Stimulated activated CD8-positive, alpha-beta memory T cell treated with anti-CD3 and anti-CD28 coated beads, Interleukin-4, amount 100 ng/mL, for 48 hours (primary cell): Measurements from ENCODE around the gene HHATL.

Experiments
- DNase-seq: peaks from one replicate; pipeline ENCODE4 v3.0.0-alpha.2; 2020

HHATL gene, protein sequence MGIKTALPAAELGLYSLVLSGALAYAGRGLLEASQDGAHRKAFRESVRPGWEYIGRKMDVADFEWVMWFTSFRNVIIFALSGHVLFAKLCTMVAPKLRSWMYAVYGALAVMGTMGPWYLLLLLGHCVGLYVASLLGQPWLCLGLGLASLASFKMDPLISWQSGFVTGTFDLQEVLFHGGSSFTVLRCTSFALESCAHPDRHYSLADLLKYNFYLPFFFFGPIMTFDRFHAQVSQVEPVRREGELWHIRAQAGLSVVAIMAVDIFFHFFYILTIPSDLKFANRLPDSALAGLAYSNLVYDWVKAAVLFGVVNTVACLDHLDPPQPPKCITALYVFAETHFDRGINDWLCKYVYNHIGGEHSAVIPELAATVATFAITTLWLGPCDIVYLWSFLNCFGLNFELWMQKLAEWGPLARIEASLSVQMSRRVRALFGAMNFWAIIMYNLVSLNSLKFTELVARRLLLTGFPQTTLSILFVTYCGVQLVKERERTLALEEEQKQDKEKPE

DNA sequence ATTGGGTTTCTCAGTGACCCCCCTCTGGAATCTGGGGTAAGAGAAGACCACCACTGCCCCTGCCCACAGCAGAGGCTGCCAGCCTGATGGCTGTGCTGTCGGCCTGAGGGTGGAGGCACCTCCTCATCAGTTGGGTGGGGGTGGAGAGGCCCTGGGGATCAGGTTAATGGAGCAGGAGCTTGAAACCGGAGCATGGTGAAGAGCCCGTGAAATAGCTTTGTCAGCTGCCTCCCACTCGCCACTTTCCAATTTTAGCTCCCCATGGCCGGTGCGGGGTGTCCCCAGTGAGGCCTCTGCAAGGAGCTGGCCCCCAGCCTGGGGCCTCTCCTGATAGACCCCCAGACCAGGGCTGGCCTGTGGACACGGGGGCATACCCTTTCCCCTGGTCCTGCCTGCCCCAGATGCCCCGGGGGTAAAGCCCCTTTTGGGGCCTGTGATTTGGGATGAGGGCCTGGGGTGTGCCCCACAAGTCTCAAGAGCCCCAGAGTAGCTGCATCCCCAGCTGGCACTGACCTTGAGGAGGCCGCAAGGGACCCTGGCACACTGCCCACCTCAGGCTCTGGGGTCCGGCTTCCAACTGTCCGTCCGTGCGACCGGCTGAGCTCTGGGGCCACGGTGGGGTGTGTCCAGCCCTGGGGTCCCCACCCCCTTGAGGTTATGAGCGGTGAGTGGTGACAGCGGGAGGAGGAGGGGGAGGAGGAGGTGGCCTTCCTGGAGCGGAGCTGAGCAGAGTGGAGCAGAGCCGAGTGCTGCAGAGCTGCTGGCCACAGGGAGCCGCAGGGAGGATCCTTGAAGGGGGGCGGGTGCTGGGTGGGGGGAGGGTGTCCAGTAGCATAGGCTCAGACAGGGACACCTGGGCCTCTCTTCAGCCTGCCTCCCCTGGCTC is at the start of gene HHATL:
HHATL (minus strand) TSS at position 733 of the 886 bp plus-strand sequence. CDS start 1,972 bp downstream, outside the sequence.
- DNase-seq = peak; percentile 10

DNA sequence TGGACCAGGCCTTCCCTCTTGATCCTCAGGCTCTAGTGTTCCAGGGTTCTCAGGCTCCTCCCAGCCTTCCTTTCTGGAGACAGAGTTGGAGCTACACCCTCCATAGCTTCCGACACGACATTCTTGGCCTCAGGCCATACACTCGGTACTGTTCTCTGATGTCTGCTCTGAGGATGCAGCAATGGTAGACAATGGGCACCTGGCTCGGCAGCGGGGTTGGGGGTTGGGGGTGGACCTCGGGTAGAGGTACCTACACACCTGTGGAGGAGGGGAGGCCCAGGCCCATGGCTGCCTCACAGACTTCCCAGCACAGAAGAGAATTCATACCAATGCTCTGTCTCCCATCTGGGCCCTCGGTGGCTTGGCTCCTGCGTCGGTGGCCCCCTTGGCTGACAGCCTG is 49.0 kb upstream of the HHATL start:
- peak; percentile 16 for DNase-seq

DNA sequence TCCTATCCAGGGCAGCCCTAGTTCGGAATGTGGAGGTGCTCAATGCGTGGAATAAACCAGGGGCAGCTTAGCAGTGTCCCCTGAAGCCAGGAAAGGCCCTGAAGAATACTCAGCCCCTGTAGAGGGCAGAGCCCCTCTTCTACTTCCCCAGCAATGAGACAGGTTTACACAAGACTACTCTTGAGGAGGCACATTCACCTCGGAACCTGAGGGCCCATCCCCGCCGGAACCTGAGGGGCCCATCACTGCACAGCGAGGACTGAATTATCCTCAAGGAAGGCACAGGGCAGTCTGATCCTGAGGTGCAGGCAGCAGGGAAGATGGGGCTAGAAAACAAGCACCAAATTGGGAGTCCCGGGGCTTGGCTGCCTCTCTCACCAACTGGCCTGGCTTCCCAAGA is 48.2 kb upstream of the HHATL start:
- DNase-seq = peak; percentile 7

DNA sequence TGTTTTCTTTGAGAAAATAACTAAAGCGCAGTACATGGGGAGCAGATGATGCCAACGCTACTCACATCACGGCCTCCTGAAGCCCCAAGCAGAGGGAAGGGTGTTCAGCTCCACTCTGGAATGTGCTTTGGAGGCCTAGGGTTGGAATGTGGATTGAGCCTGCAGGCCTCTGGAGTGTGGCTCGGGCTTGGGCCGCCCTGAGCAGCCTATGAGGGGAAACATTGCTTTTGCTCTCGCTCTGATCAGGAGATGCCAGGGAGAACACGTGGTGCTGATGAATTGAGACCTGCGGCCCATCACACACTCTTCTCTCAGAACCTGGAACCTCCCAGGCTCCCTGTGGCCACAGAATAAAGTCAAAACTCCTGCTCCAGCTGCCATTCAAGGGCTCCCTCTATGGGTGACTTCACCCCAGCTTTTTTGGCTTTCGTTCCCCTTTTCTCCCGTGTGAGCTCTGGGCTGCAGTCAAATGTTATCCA is 47.2 kb upstream of the HHATL start:
- DNase-seq = peak; percentile 9

DNA sequence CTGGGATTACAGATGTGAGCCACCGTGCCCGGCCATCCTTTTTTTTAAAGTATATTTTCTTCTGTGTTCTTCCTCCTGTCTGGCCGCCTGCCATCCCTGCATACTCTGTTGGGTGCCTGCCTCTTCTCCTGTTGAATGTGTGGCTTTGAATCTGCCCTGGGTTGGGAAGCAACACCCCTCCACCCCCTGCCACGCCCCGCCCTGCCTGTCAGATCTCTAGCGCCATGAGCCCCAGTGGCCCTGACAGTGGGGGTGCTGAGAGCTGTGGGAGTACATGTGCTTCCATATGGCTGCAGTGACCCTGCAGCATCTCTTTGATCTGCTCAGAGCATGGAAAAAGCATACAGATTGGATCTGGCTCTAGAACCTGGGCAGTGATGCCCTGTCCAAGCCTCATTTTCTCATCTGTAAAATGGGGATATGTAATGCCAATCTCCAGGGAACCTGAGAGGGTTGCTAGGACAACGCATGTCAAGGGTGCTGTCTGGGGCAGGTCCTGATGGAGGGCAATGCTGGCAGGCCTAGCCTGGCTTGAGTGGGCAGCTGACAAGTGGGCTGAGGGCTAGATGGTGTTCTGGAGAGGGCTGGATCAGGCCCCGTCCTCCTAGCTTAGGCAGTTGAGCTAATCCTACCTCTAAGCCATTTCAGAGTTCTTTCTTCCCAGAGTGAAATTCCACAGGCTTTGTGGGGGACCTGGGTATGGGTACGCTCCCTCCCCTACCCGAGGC is 46.6 kb upstream of the HHATL start:
- peak; percentile 17 for DNase-seq

DNA sequence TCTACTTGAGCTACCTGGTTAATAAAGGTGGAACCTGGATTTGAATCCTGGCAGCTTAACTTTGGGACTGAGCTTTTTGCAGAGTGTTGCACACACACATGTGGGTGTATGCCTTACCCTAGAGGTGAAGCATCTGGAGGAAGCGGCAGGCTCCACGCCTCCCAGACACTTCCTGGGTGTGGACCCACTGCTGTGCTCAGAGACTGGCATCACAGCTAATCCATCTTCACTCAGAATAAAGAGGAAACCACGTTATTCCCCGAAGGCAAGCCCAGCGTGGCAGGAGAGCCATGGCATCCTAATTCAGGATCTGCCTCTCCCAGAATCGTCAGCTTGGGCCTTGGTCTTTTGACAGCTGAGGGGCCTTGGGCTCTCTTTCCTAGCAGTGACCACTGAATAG is 45.0 kb upstream of the HHATL start:
- peak; percentile 21 for DNase-seq

DNA sequence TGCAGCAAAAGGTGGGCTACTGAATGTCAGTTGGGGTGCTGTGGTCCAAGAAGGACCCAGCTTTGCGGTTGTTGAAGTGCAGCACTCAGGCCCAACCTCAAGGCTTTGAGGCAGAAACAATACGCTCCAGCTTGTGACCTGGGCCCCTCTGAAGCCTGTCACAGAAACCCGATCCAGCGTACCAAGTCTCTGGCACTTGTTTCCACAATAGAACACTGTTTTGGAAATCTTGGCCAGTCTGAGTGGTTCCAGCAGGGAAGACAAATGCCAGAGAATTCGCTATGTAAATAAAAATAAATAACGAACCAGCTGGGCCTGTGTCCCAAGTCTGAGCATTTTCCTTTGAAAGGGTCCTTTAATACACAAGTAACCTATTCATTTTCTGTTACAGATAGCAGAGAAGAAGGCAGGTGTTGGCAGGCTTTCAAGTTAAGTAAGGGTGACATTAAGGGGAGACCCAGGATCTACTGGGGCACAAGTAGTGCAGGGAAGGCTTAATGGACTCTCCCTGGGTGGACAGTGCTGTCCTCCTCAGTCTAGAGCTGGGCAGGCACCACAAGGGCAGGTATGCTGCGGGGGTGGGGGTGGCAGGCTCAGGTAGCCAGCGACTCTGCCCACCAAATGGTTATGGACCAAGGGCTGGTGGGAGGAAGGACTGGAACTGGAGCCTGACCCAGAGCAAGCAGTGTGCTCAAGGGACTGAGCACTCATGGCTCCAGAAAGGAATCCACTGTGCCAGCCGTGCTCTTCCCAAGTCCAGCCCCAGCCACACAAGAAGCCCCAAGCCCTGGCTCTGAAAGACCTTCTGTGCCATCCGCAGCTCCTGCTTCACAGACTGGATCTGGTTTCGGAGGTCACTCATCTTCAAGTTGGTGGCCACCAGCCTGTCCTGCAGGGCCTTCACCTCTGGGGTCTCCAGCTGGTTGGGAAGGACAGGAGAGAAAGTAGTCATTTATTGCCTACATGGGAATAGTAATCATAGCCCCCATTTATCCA is 44.2 kb upstream of the HHATL start:
- DNase-seq = peak; percentile 15

DNA sequence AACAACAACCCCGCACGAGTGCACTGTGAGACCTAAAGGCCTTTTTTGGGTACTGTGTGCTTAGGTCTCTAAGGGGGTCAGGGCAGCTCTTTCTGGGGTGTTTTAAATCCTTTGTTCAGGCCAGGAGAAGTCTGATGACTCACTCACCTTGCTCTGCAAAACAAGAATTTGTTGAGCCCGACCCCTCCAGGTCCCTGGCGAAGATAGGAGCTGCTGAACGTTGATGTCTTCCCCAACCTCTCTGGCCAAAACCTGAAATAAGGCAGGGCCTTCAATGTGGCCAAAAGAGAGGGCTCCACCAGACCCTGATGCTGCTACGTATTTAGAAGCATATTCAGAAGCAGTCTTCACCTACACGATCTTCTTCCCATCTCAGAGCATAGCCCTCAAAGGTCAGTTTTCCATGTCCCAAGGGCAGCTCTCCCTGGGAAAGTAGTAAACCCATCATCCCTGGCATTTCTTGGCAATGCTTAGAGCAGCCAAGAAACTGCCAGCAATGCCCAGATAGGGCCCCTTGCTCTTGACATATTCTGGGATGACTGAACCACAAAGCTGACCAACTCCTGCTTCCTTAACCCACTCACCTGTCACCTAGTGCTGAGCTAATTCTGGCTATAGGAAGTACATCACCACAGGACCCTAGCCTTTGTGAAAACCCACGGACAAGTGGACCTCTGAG is 43.3 kb upstream of the HHATL start:
- peak; percentile 14 for DNase-seq

DNA sequence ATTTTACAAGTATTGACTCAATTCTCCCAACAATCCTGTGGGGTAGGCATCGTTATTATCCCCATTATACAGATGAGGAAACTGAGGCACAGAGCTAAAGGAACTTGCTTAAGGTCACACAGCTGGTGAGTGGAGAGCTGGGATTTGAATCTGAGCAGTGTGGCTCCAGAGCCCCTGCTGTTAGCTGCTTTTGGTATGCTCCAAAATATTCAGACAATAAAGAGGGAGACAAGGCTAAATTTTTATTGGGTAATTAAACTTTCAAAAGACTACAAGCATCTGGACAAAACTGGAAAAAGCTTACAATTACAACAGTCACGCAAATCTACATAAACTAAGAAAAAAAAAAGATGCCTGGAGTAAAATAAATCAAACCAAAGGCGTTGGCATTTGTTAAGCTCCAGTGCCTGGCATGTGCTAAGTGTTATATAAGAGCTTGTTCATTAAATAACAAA is 42.7 kb upstream of the HHATL start:
- DNase-seq = no peak

DNA sequence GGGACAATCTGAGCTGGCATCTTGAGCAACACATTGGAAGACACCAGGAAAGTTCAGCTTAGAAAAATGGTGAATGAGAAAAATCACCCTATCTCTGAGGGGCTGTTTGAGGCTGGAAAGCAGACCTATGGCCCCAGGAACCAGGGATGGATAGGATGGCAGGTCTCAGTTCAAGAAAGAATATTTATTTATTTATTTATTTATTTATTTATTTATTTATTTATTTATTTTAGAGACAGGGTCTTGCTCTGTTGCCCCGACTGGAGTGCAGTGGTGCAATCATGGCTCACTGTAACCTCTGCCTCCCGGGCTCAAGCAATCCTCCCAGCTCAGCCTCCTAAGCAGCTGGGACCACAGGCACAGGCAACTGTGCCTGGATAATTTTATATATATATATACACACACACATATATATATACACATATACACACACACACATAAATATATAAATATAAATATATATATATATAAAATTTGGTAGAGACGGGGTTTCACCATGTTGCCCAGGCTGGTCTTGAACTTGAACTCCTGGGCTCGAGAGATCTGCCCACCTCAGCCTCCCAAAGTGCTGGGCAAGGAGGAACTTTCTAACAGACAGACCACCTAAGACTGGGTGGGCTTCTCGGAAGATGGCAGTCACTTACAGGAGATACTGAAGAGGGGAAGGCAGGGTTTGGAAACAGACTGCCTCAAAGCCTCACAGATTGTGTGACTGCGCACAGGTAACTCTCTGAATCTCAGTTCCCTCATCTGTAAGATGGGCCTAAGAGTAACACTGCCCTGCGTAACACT is 40.8 kb upstream of the HHATL start:
- peak; percentile 17 for DNase-seq

DNA sequence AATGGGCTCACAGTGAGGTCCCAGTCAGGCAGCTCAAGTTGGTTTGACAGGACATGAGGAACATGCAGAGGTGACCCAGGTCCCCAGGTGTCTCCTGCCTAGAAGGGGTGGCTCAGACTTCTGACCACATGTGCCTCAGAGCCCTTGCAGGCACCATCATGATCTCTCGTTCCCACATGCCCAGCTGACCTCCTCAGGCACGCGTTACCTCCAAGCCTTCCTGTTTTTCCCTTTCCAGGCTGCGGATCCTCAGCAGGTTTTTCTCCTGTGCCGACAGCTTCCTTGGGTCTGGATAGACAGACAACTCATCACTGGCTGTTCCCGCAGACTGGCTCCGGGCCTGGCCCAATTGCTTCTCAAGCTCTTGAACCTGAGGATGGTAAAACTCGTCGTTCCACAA is 40.1 kb upstream of the HHATL start:
- DNase-seq = peak; percentile 16

DNA sequence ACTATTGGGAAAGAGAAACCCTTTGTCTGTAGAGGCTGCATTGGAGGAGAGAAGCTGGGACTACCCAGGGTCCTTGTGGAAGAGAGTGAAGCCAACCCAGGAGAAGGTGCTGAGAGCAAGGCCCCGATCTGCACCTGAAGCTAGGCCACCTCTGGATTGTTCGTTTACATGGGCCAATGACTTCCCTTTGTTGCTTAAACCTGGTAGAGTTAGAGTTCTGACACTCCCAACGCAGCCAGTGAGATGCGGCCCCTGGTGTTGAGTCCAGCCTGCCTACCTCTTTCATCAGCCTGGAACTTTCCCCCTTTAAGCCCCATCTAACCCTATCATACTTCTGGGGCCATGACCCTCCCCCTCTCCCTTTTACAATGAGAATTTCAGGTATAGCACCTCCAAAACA is 39.7 kb upstream of the HHATL start:
- no peak for DNase-seq

DNA sequence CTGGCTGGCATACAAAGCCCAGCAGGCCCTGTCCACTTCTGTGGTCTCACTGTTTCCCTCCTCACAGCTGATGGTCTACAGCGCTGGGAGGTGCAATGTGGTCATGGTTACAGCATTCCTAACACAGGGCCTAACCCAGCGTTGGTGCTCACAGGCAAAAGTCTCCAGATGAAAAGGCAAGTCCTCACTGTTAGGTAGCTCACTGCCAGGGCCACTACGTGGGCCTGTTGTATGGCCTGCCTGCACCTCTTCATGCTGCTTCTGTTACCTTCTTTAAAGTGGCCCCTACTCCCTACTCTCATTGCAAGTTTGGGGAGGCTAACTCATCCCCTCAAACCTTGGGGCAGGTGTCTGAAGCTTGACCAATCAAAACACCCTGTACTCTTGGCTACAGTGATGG is 39.2 kb upstream of the HHATL start:
- peak; percentile 9 for DNase-seq

DNA sequence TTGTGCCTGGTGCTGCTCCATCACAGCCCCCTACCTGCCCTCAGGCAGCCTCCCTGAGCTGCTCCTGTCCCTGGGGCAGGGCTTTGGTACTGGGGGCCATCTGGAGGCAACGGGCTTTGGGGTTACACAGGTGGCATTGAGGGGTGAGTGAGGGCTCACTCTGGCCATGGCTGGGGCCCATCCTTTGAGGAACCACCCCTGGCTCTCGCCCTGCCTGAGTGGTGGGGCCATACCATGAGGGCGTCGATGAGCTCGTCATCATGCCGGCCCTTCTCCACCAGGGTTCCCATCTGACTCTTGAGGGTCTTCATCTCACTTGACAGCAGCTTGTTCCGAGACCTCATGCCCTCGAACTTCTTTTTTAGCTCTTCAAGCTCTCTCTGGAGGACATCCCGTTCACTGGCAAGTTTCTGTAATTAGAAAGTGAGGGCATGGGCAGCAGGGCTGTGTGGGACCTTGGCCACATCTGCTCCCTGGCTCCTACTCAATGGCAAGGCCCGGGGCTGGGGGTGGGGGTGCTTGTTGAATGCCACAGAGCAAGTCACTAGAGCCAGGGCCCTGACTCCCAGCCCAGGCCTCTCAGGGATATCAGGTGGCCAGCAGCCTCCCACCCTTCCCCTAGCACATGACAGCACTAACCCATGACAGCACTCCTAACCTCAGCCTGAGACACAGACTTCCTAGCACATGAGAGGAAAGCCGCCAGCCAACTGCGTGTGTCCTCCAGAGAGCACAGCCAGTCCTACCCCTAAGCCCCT is 37.0 kb upstream of the HHATL start:
- peak; percentile 8 for DNase-seq

DNA sequence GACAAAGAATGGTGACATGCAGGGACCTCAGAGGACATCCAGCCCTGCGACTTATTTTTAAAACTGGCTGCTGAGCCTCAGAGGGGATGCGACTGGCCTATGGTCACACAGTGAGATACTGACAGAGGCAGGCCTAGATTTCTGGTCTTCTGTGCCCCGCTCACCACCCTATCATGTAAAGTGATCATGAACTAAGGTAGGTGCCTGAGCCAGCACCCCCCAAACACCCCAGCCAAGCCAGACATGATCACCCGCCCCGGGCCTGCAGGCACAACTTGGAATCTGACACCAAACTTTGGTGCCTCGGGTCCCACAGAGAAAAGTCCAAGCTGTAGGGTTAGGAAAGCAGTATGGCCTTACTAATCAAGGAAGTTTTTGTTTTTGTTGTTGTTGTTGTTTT is 33.9 kb upstream of the HHATL start:
- no peak for DNase-seq

DNA sequence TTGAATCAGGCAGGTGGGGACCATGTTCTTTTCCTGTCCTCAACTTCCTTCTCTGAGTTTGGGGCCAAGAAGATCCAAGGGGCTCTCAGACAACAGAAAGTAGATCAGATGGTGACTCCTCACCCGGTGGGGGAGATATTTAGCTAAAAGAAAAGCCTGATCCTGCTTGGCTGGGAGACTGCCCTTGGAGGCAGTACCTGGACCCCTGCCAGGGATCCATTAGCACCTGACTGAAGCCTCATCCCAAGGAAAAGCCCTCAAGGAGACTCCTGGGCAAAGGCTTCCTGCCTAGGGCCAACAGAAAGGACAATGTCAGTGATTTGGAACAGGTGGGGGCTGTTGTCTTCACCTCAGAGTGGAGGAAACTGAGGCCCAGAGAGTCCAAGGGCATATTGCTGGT is 33.5 kb upstream of the HHATL start:
- no peak for DNase-seq

DNA sequence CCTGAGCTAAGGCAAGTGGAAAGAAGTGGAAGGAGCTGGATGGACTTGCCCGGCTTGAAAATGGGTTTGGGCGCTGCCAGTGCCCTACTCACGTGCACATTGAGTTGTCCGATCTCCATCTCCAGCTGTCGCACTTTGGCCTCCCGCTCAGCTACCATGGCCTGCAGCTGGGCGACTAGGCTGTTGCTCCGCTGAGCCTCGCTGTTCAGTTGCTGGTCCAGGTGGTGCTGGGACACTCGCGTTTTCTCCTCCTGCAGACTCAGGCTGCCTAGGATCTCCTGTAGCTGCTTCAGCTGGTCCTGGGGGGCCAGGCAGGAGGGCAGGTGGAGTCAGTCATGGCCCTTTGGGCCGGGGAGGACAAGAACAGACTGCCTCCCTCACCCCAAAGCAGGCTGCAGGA is 33.0 kb upstream of the HHATL start:
- DNase-seq = peak; percentile 16

DNA sequence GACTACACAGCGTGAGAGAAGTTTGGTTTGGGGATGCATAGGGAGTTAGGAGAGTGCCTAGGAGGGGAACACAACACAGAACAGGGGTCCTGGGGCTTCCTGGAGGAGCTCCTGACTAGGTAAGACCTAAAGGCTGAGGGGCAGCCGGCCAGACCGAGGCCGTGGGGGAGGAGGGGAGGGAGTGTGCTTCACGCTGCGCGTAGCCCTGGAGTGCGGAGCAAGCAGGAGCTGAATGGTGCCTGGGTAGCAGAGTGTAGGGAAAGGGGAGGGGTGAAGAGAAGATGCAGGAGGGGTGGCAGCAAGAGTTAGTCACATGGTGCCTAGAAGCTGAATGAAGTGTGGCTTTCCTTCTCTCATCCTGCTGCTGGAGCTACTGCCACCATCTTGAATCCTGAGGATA is 32.4 kb upstream of the HHATL start:
- no peak for DNase-seq

DNA sequence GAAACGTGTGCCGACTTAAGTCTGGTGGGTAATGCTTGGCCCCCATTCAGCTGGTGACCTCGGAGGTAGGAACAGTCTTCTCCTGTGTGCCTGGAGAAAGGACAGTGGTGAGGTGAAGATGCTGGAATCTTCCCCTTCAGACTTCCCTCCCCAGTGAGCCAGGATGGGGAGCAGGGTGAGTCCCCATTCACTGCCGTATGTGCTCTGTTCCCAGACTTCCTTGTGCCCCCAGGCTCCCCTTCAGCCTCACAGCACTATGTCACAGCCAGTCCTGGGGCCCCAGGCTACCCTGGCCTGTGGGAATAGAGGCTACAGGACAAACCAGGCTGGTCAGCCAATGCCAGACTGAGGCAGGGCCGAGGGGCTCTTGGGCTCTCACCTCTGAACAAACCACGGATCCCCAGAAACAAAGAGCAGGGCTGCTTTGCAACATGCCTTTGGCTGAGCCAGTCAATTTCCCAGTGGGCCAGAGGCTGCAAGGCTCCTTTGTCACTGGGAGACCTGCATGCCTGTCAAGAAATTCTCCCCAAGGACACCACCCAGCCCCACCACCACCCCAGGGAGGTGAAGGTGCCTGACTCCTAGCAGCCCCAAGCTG is 31.8 kb upstream of the HHATL start:
- no peak for DNase-seq
